ENCODE data around the gene RASL10B.

Gene RASL10B

GRCh38 chr17:35768797-35769196 is 37.4 kb downstream of the RASL10B start:
- no peak for TF ChIP-seq CTCF (IDR thresholded peaks at IDR 0.05; ENCODE audit: control extremely low read depth, extremely low read depth, low read depth, missing control alignments)
- CTCF ChIA-PET: interaction anchor here (0.9 to 11.0 kb wide), 6 partner anchors 10 to 81 kb away, joined by 3 to 222 read pairs (median 8); partner anchors contain the start of gene TAF15
- POLR2A ChIA-PET: no interaction called here
- DNase-seq (ENCODE audit: extremely low spot score): no peak

GRCh38 chr17:35769895-35770486 is 38.6 kb downstream of the RASL10B start:
- TF ChIP-seq CTCF (IDR thresholded peaks at IDR 0.05; ENCODE audit: control extremely low read depth, extremely low read depth, low read depth, missing control alignments): no peak
- ChIA-PET CTCF (interaction anchor here (0.9 to 11.0 kb wide), 7 partner anchors 9 to 80 kb away, joined by 3 to 222 read pairs (median 7); partner anchors contain the start of gene TAF15), POLR2A (no interaction called here)
- DNase-seq (ENCODE audit: extremely low spot score): no peak

GRCh38 chr17:35773129-35773528 is 41.7 kb downstream of the RASL10B start:
- POLR2A ChIA-PET: no interaction called here
- TF ChIP-seq CTCF (IDR thresholded peaks at IDR 0.05; ENCODE audit: control extremely low read depth, extremely low read depth, low read depth, missing control alignments): no peak
- CTCF ChIA-PET: interaction anchor here (1.4 to 3.7 kb wide), 2 partner anchors 8 to 9 kb away, joined by 3 to 18 read pairs; no protein-coding TSS in a partner anchor
- no peak for DNase-seq (ENCODE audit: extremely low spot score)

- DNase-seq (ENCODE audit: extremely low spot score): no peak
- ChIA-PET CTCF (interaction anchor here (1.7 to 3.7 kb wide), 2 partner anchors 10 to 27 kb away, joined by 4 to 18 read pairs; no protein-coding TSS in a partner anchor), POLR2A (no interaction called here)
- TF ChIP-seq CTCF (IDR thresholded peaks at IDR 0.05; ENCODE audit: control extremely low read depth, extremely low read depth, low read depth, missing control alignments): no peak
Measured at GRCh38 chr17:35773679-35774425, 42.4 kb downstream of the RASL10B start.

- no peak for DNase-seq (ENCODE audit: extremely low spot score)
- no peak for TF ChIP-seq CTCF (IDR thresholded peaks at IDR 0.05; ENCODE audit: control extremely low read depth, extremely low read depth, low read depth, missing control alignments)
- ChIA-PET CTCF (interaction anchor here (1.7 to 3.7 kb wide), 2 partner anchors 10 to 27 kb away, joined by 4 to 18 read pairs; no protein-coding TSS in a partner anchor), POLR2A (no interaction called here)
Measured at GRCh38 chr17:35774499-35774898, 43.1 kb downstream of the RASL10B start.

- ChIA-PET POLR2A (no interaction called here), CTCF (interaction anchor here (1.0 to 3.7 kb wide), 4 partner anchors 8 to 30 kb away, joined by 3 to 18 read pairs (median 4); no protein-coding TSS in a partner anchor)
- DNase-seq (ENCODE audit: extremely low spot score): no peak
- TF ChIP-seq CTCF (IDR thresholded peaks at IDR 0.05; ENCODE audit: control extremely low read depth, extremely low read depth, low read depth, missing control alignments): no peak
Measured at GRCh38 chr17:35775039-35775438, 43.6 kb downstream of the RASL10B start.

Data from GM10248 (cell line).